HL-60/S4 (cell line): Measurements from ENCODE around the gene UBE2D4.
"Not testable (repeated sequence)": the region's sequence is repeated elsewhere in the genome, so short reads cannot be mapped to it uniquely, and the experiment has no call there.

Source experiments
- in situ Hi-C: fragments of 300-500 bp; cut with MboI; formaldehyde crosslinking; loops from 2 replicates; pipeline ENCODE4 v1.14.3; 2022; ENCODE audit warnings: low sequenced_read_pairs

UBE2D4 gene

DNA sequence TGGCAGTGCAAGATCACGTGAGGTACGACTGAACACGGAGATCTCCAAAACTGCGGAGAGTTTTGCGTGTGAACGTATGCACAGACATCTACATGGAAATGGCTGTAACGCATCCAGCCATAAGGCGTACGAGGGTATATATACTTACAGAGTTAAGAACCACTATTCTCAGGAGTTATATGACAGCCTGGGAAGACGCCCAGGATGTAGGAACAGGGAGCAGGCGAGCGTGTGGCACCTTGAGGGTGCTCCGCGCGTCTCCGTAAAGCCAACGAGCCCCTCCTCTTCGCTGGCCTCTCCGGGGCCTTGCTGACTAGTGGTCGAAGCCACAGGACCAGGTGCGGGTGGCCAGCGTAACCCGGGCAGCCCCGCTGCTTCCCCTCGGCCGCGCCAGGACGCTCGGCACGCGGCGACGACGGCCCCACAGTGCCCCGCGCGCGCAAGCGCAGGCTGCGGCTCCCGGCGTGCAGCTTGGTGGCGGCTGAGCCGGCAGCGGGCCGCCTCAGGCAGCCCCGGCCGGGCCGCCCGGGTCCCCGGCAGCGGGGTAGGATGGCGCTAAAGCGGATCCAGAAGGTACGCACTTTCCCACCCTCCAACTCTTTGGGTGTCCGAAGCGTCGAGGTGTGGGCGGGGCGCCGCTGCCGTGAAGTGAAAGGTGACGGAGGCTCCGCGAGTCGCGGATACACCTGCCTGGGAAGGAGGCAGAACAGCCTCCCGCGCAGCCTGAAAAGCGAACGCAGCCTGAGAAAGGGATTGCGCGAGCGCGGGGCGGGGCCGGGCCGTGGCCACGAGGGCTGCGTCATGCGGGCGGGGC is at the start of gene UBE2D4:
UBE2D4 (plus strand) TSS at position 453 of the 814 bp plus-strand sequence; CDS start at position 550, 97 bp downstream.
- in situ Hi-C loops = no loop called here

DNA sequence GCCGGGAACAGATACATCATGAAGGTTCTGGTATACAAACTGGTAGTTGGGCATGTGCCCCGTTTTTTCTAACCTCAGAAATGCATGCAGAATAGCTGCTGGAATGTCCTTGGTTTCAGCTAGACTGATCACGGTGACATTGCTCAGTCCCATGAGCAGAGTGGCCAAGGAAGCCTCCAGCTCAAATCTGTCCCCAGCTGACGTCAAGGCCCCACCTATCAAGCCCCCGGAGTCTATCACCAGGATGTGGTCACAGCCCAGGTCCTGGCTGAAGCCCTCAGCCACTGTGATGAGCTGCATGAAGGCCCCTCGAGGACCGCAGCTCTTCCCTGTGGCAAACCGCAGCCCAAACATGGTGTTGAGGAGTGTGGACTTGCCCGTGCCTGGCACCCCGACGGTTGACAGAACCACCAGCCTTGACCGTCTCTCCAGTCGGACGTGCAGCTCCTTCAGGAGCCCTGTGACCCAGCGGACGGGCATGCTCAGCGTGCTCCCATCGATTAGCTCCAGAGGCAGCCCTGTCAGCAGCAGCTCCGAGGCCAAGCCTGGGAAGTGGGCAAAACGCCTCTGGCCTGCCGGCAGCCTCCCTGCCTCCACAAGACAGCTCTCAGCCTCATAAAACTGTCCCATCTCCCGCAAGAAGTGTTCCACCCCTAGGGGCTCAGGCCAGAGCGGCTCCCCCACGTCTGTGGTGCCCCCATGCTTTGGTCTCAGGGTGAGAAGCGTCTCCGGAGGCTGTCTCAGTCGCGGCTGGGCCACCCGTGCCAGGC is 49.1 kb upstream of the UBE2D4 start:
- in situ Hi-C loops = no loop called here

DNA sequence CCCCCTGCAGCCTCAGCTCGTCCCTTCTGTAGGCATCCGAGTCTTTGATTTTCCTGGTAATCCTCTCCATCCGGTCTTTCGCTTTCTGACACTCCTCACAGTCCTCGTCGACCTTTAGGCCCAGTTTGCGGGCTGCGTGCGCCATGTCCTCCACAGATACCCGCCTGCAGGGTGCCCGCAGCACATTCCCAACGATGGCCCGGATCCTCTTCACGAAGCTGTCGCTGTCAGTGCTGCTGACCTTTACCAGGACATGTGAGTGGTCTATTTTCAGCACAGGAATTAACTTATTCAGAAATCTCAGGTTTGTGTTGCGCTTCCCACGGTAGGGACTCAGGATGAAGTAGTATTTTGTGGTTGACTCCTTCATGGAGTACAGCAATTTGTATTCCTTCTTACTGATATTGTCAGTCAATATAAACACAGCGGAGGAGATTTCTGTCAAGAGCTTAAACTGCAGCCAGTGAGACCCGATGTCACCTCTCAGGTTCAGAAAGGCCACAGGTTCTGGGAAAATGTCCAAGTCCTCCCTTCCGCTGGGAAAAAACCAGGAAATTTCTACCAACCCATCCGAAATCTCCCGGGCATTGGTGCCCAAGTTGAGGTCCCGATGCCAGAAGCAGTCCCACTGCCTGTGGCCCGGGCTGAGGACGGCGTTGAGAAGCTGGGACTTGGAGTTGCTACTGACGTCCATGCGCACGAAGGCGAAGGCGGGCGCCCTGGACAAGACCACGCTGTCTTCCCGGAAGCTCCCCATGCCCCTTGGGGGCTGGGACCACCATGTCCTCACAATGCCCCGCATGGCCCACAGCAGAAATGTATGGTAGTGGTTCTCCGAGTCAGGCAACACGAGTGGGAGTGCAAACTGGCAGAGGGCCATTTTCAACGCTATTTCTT is 48.0 kb upstream of the UBE2D4 start:
- in situ Hi-C loops = no loop called here

DNA sequence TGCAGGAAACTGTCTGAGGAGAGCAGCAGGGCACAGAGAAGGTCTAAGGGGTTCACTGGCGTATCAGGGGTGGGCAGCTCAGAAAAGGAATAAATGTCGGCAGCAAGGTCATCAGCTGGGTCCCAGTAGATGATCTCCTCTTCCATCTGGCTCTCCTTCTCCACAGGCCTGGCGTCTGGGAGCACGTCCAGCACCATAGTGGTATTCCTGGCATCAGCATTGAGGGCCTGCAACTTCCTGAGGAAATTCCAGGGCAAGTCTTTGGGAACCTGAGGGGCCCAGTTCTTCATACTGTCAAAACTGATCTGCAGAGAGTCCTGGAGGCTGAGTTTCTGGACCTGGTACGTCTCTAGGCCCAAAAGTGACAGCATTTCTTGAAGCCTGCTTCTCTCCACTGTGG is 47.4 kb upstream of the UBE2D4 start:
- in situ Hi-C loops = no loop called here

DNA sequence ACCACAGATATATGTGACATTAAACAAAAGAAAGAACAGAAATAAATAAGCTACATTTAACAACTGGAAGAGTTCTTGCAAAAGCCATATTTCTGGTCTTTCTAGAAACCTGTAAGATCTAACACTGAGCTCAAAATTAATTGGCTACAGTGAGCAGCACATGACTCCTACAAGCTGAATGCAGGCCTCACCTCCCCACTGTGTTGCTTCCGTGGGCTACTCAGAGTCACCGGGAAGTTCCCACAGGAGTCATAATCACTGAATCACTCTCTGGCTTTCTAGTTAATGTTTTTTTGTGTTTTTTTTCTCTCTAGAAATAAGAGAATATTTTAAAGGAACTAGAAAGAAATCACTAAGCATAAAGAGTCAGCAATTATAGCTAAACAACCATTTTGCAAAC is 46.8 kb upstream of the UBE2D4 start:
- in situ Hi-C loops = no loop called here

DNA sequence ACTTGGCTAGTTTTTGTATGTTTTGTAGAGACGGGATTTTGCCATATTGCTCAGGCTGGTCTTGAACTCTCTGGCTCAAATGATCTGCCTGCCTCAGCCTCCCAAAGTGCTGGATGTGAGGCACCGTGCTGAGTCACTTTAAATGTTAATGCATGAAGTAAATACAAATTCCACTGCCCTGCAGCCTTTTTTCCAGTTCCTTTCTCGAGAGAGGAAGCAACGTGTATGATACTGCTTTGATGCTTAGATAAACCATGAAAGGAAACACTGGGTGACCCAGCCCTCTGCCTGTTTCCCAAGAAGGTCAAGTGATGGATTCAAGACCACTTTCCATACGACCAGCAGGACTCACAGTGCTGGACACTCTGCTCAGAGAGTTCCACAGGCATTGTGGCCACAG is 45.6 kb upstream of the UBE2D4 start:
- in situ Hi-C loops = no loop called here

DNA sequence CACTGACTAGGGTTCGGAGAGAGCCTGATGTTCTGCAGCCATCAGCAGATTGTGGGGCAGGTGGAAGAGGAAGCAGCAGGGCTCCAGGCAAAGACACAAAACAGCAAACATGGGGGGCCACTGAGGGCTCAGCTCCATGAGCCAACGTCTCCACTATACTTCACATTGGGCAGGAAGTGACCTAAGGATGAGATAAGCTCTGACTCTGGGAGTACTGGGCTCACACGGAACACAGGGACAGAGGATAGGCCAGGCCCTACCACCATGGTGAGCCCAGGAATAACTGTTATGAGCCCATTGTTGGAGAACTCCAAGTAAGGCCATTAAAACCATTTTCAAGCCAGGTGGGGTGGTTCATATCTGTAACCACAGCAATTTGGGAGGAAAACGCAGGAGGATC is 42.0 kb upstream of the UBE2D4 start:
- in situ Hi-C loops = no loop called here

DNA sequence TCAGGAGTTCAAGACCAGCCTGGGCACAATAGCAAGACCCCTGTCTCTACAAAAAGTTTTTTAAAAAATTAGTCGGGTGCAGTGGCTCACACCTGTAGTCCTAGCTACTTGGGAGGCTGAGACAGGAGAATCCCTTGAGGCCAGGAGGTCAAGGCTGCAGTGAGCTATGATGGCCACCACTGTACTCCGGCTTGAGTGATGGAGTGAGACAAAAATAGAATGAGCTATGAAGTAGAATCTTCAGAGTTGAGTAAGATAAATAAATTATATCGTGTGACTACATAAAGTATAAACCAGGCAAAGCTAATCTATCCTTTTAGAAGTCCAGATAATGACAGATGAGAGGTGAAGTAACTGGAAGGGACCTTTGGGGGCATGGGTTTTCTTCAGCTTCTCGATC is 41.6 kb upstream of the UBE2D4 start:
- in situ Hi-C loops = no loop called here

DNA sequence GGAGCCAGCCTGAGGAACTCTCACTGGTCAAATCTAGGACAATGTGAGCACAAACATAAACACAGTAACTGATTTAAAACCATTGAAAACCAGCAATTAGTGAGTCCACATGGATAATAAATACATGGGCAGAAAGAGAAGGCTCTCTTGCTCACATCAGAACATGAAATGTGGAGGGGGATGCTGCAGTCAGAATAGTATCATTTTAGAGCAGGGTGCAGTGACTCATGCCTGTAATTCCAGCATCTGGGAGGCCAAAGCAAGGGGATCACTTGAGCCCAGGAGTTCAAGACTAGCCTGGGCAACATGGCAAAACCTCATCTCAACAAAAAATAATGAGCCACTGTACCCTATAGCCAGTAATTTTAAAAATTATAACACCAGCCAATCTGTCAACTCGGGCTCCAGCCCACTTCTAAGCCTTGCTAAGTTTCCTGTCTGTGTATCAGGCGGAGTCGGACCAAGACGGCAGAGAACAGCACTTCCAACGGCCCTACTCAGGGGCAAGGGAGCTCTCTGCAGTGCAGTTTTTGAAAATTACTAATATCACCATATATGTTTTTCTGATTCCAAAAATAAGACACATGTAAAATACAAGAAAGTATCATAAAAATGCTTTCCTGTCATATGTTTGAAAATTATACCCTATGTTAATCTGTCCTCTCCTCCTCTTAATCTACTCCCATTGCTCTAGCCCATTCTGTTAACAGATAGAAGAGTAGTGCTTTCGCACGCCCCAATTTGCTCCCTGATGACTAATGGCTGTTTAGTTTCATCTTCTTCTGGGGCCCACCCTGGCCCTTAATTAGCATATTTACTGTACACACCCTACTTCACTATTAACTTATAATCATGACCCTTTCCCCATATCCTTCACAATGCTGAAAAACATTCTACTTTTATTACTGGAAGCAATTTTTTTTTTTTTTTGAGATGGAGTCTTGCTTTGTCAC is 37.0 kb upstream of the UBE2D4 start:
- in situ Hi-C loops = no loop called here

DNA sequence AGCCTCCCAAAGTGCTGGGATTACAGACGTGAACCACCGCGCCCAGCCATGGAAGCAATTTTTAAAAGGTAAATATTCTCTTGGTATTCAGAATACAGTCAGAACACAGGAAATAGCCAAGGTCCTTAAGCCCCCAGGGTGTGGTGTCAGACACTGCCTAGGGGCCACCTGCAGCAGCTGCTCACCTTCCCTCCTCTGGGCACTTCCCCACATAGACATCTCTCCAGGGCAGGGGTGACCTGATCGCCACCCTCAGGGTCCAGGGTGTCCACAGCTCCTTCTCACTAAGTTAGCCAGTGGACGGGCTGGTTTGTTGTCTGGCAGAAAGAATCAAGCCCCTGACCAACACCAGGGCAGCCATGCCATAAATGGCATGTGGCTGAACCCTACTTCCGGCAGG is 35.8 kb upstream of the UBE2D4 start:
- in situ Hi-C loops = no loop called here

DNA sequence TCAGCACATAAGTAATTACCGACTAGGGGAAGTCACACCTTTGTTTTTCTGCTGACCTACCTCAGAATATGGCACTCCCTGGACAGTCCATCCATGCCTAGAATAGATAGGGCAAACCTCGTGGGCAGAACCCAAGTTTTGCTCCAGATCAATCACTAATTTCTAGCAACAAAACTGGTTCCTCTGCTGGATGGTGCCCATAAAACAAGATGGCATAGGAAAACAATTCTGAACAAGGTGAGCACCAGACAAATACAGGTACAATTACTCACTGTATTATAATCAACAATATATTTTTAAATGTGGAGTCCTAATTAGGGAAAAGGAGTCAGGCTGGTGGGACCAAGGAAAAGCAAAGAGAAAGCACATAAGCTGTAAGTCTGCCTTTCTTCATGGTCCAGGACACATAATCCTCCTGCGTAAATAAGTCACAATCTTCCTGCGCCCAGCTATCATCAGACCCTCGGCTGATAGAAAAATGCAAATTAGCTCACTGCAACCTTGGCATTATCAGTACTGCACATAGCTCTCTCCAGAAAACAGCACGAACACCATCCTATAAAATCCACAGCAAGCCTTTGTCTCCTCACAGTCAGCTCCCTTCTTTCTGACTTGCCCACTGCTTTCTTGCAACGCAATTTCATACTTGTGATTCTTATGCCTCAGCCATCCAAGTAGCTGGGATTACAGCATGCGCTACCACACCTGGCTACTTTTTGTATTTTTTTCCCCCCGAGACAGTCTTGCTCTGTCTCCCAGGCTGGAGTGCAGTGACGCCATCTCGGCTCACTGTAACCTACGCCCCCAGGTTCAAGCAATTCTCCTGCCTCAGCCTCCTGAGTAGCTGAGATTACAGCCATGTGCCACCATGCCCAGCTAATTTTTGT is 34.9 kb upstream of the UBE2D4 start:
- in situ Hi-C loops = no loop called here

DNA sequence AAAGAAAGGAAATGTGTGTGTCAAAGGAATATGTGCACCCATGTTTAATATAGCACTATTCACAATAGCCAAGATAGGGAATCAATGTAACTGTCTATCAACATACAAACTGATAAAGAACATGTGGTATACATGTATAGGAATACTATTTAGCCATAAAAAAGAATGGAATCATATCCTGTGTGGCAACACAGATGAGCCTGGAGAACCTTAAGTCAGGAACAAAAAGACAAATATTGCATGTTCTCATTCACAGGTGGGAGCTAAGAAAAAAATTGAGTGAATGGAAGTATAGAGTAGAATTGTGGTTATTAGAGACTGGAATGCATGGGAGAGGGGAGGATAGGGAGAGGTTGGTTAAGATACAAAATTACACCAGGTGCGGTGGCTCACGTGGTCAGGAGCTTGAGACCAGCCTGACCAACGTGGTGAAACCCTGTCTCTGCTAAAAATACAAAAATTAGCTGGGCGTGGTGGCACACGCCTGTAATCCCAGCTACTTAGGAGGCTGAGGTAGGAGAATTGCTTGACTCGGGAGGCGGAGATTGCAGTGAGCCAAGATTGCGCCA is 30.3 kb upstream of the UBE2D4 start:
- in situ Hi-C loops = no loop called here

DNA sequence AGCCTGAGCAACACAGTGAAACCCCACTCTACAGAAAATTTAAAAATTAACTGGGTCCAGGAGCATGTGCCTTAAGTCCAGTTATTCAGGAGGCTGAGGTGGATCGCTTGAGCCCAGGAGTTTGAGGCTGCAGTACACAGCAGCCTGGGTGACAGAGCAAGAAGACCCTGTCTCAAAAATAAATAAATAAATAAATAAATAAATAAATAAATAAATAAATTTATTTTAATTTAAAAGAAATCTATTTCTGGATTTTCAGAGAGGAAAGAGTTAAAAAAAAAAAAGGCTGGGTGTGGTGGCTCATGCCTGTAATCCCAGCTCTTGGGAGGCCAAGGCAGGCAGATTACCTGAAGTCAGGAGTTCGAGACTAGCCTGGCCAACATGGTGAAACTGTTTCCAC is 27.7 kb upstream of the UBE2D4 start:
- in situ Hi-C loops = not testable (repeated sequence)

DNA sequence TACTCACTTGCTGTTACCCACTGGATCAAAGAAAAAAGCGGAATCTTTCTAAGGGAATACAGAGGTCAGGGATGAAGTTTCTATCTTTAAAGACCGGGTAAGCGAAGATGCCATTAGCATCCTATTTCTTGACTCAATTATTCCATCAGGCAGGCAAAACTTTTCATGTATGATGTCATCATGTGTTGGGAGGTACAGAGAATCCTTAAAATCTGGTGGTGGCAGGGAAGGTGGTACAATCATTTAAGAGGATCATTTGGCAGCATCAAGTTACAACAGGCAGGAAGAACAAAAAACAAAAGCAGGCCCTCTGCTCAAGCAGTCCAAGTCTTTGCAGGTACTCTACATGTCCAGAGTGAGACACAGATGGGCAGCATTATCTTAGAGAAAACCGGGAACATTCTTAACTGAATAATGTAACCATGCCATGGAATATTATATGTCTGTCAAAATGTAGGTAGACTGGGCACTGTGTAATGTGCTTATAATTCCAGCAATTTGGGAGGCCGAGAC is 23.6 kb upstream of the UBE2D4 start:
- in situ Hi-C loops = no loop called here

DNA sequence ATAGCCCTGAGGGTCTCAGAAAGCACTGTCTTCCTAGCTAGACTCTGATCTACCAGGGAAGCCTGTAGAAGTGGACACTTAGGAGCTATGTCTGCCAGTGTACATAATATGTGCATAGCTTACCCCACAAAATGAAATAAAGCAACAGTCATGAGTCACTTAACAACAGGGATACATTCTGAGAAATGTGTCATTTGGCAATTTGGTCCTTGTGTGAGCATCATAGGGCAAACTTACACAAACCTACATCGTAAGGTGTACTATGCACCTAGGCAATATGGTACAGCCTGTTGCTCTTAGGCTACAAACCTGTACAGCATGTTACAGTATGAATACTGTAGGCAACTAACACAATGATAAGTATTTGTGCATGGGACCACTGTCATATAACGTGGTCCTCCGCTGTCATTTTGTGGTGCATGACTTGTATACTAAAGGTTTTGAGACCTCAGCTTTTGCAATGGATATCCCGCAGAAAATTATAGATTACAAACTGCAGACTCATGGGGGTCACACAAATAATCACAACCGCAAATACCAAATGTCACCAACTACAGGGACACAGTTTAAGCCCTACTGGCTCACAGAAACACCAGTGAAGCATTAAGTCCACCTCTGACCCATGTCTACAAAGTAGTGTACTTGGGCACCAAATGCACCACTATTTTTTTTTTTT is 21.6 kb upstream of the UBE2D4 start:
- in situ Hi-C loops = no loop called here

DNA sequence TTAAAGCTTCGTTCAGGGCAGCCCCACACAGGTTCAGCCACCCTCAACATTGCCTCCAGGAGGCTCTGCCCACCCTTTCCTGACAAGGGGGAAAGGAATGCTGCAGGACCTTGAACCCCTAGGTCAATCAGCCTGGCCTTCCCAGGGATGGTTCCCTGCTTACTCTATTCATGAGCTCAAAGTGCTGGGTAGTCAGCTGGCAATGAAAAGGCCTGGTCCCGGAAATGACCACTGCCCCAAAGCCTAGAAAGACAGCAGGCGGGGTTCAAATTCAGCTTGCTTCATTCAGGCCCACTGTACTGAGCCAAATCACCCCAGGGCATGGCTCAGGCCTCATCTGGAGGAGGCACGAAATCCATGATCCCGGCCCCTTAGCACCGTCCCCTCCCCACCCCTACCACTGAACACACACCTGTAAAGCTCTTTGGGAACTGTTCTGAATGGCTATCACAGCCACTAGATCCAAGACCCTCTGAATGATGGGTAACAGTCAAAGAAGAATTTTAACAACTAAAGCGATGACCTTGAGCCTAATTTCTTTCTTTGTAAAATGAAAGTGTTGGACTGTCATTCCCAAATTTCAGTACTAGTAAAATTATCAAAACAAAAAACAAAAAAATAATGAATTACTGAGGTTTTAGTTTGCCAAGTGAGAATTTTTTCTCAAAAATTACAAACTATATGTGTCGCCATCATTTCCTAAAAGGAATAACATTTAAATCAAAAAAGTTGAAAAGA is 20.9 kb upstream of the UBE2D4 start:
- in situ Hi-C loops = no loop called here

DNA sequence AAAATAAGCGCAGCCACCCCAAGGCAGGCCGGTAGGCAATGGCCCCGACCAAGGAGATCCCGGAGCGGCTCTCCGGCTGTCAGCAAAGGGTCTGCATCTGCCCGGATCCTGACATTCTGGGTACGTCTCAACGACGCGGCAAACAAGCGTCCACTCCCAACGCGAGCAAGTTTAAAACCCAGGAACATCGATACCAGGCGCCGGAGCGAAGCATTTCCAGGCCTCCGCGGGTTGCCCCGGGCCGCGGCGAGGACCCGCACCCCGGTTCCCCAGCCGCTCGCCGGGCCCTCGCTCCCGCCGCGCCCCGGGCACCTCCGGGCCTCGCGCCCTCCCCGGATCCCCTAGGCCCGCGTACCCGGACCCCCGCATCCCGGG is 20.3 kb upstream of the UBE2D4 start:
- in situ Hi-C loops = no loop called here
